ENCODE measurements around the gene INO80B.

GRCh38 chr2:74457129-74457548 lies 2.3 kb downstream of the INO80B start:
- no peak for TF ChIP-seq ZBTB33 (IDR thresholded peaks at IDR 0.05; ENCODE audit: extremely low read depth, insufficient replicate concordance, low read length)
- no peak for TF ChIP-seq POLR2A (IDR thresholded peaks at IDR 0.05; ENCODE audit: borderline replicate concordance, extremely low read depth, insufficient read depth, insufficient read length)
- TF ChIP-seq CTCF (IDR thresholded peaks at IDR 0.05 in 2 of 3, conservative IDR thresholded peaks at IDR 0.05 in 1 of 3; ENCODE audit: borderline replicate concordance in 1 of 3, insufficient read depth in 1 of 3, low read depth in 2 of 3, low read length in 2 of 3), result no peak
- no peak for TF ChIP-seq EZH2 (IDR thresholded peaks at IDR 0.05)
- no peak for TF ChIP-seq REST (IDR thresholded peaks at IDR 0.05; ENCODE audit: low read depth)
- no peak for TF ChIP-seq YY1 (IDR thresholded peaks at IDR 0.05; ENCODE audit: extremely low read depth, insufficient replicate concordance, low read depth, low read length)

Data from HCT116 (cell line).